Measurements from ENCODE around the gene CR1L.

- TF ChIP-seq CTCF (IDR thresholded peaks at IDR 0.05), result no peak
- TF ChIP-seq ZFX (IDR thresholded peaks at IDR 0.05; ENCODE audit: borderline replicate concordance), result no peak
Measured at GRCh38 chr1:207649865-207650580, 5.1 kb downstream of the CR1L start.

Measured in 22Rv1 (cell line).